CD14-positive monocyte (primary cell): ENCODE data around the gene SCN1B. TPM values are rescaled to one million over a fixed set of nuclear protein-coding genes. Genes with fewer than 3 reads are reported as not detected.

ENCODE experiments used
- DNase-seq, 3 donors: peaks; one replicate each; pipeline ENCODE4 v3.0.0-alpha.2; 2011 to 2022
- H2AFZ ChIP-seq: 2 replicates; pipeline ENCODE4 v1.6.0; 2012; ENCODE audit warnings: mild to moderate bottlenecking, low read depth, low read length, inconsistent platforms; ENCODE audit not compliant: insufficient read depth, poor library complexity, severe bottlenecking
- H3K27ac ChIP-seq, 2 donors: 1 replicate in 1 of 2; 2 replicates in 1 of 2; pipeline ENCODE4 v1.5.1; 2012 to 2013; ENCODE audit warnings: low read length in 2 of 2, control low read depth in 1 of 2, inconsistent platforms in 1 of 2, low read depth in 1 of 2, mild to moderate bottlenecking in 1 of 2
- H3K27me3 ChIP-seq, 2 donors: one replicate each; pipeline versions ENCODE4 v1.6.0 to v1.6.1; 2011 to 2013; ENCODE audit warnings: low read length in 2 of 2; ENCODE audit not compliant: control insufficient read depth in 2 of 2, insufficient read depth in 2 of 2
- H3K36me3 ChIP-seq, 2 donors: replicated peaks in 1 of 2; 1 replicate in 1 of 2; 2 replicates in 1 of 2; pipeline versions ENCODE4 v1.5.1 to v1.6.1; 2012 to 2013; ENCODE audit warnings: low read length in 2 of 2, control low read depth in 1 of 2, inconsistent platforms in 1 of 2, mild to moderate bottlenecking in 1 of 2; ENCODE audit not compliant: insufficient read depth in 2 of 2, control insufficient read depth in 1 of 2
- H3K4me1 ChIP-seq, 2 donors: 1 replicate in 1 of 2; 2 replicates in 1 of 2; pipeline versions ENCODE4 v1.5.1 to v1.6.1; 2012 to 2013; ENCODE audit warnings: low read length in 2 of 2, control low read depth in 1 of 2, inconsistent platforms in 1 of 2, mild to moderate bottlenecking in 1 of 2, moderate library complexity in 1 of 2; ENCODE audit not compliant: insufficient read depth in 2 of 2, control insufficient read depth in 1 of 2
- H3K4me2 ChIP-seq: replicated peaks from 2 replicates; pipeline ENCODE3; 2012; ENCODE audit warnings: low read length, moderate library complexity, mild to moderate bottlenecking; ENCODE audit not compliant: poor library complexity, severe bottlenecking; ENCODE audit errors: extremely low read depth
- H3K4me3 ChIP-seq, 3 experiments: fragments of 200-600 bp in 1 of 3; sonication (generic) in 1 of 3; replicated peaks in 1 of 3; 1 replicate in 2 of 3; 2 replicates in 1 of 3; pipeline ENCODE4 v1.5.1; 2011 to 2013; ENCODE audit warnings: low read length in 3 of 3, mild to moderate bottlenecking in 3 of 3, control low read depth in 2 of 3, low read depth in 2 of 3, inconsistent platforms in 1 of 3, moderate library complexity in 1 of 3
- H3K79me2 ChIP-seq: 2 replicates; pipeline ENCODE4 v1.6.0; 2012; ENCODE audit warnings: mild to moderate bottlenecking, control low read depth, inconsistent platforms, low read length, moderate library complexity; ENCODE audit not compliant: insufficient read depth
- H3K9ac ChIP-seq: 2 replicates; pipeline ENCODE4 v1.6.0; 2017; ENCODE audit warnings: low read length, mild to moderate bottlenecking; ENCODE audit not compliant: insufficient read depth, poor library complexity, severe bottlenecking
- H3K9me3 ChIP-seq, 2 donors: replicated peaks in 1 of 2; 1 replicate in 1 of 2; 2 replicates in 1 of 2; pipeline versions ENCODE4 v1.5.1 to v1.6.1; 2012 to 2013; ENCODE audit warnings: low read length in 2 of 2, control low read depth in 1 of 2; ENCODE audit not compliant: control insufficient read depth in 1 of 2, insufficient read depth in 1 of 2
- H4K20me1 ChIP-seq: 2 replicates; pipeline ENCODE4 v1.6.0; 2012; ENCODE audit warnings: mild to moderate bottlenecking, low read length, control low read depth, moderate library complexity; ENCODE audit not compliant: insufficient read depth
- H3K27ac Mint-ChIP-seq, 7 donors: one replicate each; pipeline ENCODE4 v1.8.0; 2020; ENCODE audit warnings: mild to moderate bottlenecking in 7 of 7, mixed read lengths in 7 of 7, moderate library complexity in 6 of 7, inconsistent platforms in 2 of 7
- H3K27me3 Mint-ChIP-seq, 3 donors: one replicate each; pipeline ENCODE4 v1.8.0; 2021 to 2022; ENCODE audit warnings: low read depth in 3 of 3, mild to moderate bottlenecking in 3 of 3, mixed read lengths in 3 of 3, moderate library complexity in 3 of 3, inconsistent platforms in 1 of 3
- H3K36me3 Mint-ChIP-seq, 2 donors: one replicate each; pipeline ENCODE4 v1.8.0; 2020; ENCODE audit warnings: mixed read lengths in 2 of 2, inconsistent platforms in 1 of 2, mild to moderate bottlenecking in 1 of 2
- H3K4me1 Mint-ChIP-seq: one replicate; pipeline ENCODE4 v1.8.0; 2020; ENCODE audit warnings: mild to moderate bottlenecking, mixed read lengths
- H3K4me3 Mint-ChIP-seq, 2 donors: one replicate each; pipeline ENCODE4 v1.8.0; 2020; ENCODE audit warnings: mild to moderate bottlenecking in 2 of 2, mixed read lengths in 2 of 2, moderate library complexity in 1 of 2
- H3K9me3 Mint-ChIP-seq, 7 donors: one replicate each; pipeline ENCODE4 v1.8.0; 2020 to 2022; ENCODE audit warnings: mixed read lengths in 7 of 7, mild to moderate bottlenecking in 6 of 7, moderate library complexity in 6 of 7, inconsistent platforms in 2 of 7
- WGBS: methylation state at CpG from one replicate; pipeline ENCODE4 v1.1.5; 2013; ENCODE audit warnings: missing lambda C conversion rate; ENCODE audit not compliant: insufficient coverage; 5-methylcytosine and 5-hydroxymethylcytosine counted together
- intact Hi-C, 2 donors: fragments of 100-400 bp; cut with micrococcal nuclease; formaldehyde crosslinking; loops; one replicate each; pipeline versions ENCODE4 v1.15.0 to v1.15.1; 2023
- polyA plus RNA-seq, 3 donors: library from polyadenylated mRNA; depleted of rRNA in 1 of 3; unstranded in 2 of 3; stranded (reverse) in 1 of 3; fragments of 300-500 nt in 2 of 3; fragments of >200 nt in 1 of 3; fragmentation: Illumina TruSeq in 2 of 3; gene quantifications; 1 replicate in 2 of 3; 2 replicates in 1 of 3; pipeline ENCODE4 v1.2.3, GENCODE V29; 2012 to 2021
- TF ChIP-seq, protein P1 (sequence below): fragments of 200-600 bp; IDR thresholded peaks from one replicate; pipeline ENCODE4 v1.8.0; 2022; ENCODE audit warnings: antibody characterized with exemption, mild to moderate bottlenecking

The SCN1B gene
- polyA plus RNA-seq, 3 donors = 0.08 to 0.68 TPM; not detected in 1

- H3K9me3 ChIP-seq = no peaks in the 10 kb centered on the region
- Mint-ChIP-seq H3K4me3 (peak overlapping the region; percentile 52 to 76), H3K36me3 (peaks cover 0 to 7% of the 10 kb centered on the region in 2 donors), H3K27me3 (peaks cover 25 to 50% (median 36%) of the 10 kb centered on the region in 3 donors), H3K9me3 (peaks cover 0 to 2% (median 0%) of the 10 kb centered on the region in 7 donors), H3K4me1 (peaks cover 31% of the 10 kb centered on the region), H3K27ac (no peak overlapping the region)
- H3K9ac ChIP-seq = no peak overlapping the region
- peak; percentile 35 to 47 (median 36) for DNase-seq
- TF ChIP-seq, protein P1, sequence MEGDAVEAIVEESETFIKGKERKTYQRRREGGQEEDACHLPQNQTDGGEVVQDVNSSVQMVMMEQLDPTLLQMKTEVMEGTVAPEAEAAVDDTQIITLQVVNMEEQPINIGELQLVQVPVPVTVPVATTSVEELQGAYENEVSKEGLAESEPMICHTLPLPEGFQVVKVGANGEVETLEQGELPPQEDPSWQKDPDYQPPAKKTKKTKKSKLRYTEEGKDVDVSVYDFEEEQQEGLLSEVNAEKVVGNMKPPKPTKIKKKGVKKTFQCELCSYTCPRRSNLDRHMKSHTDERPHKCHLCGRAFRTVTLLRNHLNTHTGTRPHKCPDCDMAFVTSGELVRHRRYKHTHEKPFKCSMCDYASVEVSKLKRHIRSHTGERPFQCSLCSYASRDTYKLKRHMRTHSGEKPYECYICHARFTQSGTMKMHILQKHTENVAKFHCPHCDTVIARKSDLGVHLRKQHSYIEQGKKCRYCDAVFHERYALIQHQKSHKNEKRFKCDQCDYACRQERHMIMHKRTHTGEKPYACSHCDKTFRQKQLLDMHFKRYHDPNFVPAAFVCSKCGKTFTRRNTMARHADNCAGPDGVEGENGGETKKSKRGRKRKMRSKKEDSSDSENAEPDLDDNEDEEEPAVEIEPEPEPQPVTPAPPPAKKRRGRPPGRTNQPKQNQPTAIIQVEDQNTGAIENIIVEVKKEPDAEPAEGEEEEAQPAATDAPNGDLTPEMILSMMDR = no peak
- H3K4me1 ChIP-seq = peaks cover 36 to 40% of the 10 kb centered on the region in 2 donors
- no peaks in the 10 kb centered on the region for H4K20me1 ChIP-seq
- no peak overlapping the region for H3K27ac ChIP-seq
- H3K4me2 ChIP-seq = peak overlapping the region; percentile 87
- H2AFZ ChIP-seq = peak overlapping the region; percentile 70
- intact Hi-C loops = no loop called here
- H3K36me3 ChIP-seq = no peaks in the 10 kb centered on the region
- peak overlapping the region in 1 of 3 experiments; percentile 75 for H3K4me3 ChIP-seq
- 18% methylated on average over 14 of the region's 17 CpGs for WGBS
- H3K27me3 ChIP-seq = peaks cover 4 to 31% of the 10 kb centered on the region in 2 donors
- H3K79me2 ChIP-seq = no peaks in the 10 kb centered on the region
These were observed 8.6 kb downstream of the SCN1B start for GRCh38 chr19:35038623-35039512.

DNA sequence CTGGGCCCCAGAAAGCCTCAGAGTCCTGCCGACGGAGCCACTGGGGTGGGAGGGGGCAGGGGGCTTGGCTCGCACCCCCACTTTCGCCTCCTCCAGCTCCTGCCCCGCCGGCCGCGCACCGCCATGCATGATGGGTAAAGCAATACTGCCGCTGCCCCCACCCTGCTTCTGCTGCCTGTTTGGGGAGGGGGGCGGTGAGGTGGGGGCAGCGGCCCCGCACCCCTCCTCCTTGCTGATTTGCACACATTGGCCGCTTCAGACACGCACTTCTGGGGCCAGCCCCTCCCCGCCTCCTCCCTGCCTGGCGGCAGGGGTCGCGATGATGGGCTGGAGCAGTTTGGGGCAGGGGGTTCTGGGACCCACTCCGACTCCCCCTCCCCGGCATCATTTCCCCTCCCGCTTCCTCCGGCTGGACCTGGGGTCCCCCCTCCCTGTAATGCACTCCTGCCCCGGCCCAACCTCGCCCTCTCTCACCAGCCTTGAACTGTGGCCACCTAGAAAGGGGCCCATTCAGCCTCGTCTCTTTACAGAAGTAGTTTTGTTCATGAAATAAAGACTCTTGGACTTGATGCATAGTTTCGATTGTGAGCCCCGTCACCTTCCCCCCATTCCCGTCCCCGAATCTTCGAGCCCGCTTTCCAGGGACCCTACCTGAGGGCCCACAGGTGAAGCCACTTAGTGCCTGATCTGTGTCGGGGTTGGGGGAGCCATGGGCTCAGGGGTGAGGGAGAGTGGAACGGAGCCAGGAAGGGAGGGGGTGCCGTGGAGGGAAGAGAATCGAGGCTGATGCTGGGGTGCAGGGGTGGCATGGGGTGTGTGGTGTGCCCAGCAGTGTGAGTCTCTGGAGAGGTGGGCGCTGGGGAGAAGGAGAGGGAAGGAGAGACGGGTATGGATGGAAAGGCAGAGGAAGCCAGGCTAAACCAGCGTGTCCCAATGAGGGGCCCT lies 9.9 kb downstream of the SCN1B start:
- TF ChIP-seq, protein P1 = no peak
- H3K9me3 Mint-ChIP-seq = peaks cover 0 to 2% (median 0%) of the 10 kb centered on the region in 7 donors
- H3K4me3 Mint-ChIP-seq = peak overlapping the region; percentile 80 to 90
- Histone ChIP-seq H3K27me3 (peaks cover 4 to 31% of the 10 kb centered on the region in 2 donors), H3K4me3 (peak overlapping the region; percentile 1 to 75 (median 32)), H3K4me1 (peaks cover 36 to 40% of the 10 kb centered on the region in 2 donors), H3K9ac (peak overlapping the region; percentile 61), H4K20me1 (no peaks in the 10 kb centered on the region), H3K79me2 (no peaks in the 10 kb centered on the region), H3K36me3 (no peaks in the 10 kb centered on the region), H2AFZ (peak overlapping the region; percentile 70), H3K4me2 (peak overlapping the region; percentile 87), H3K9me3 (no peaks in the 10 kb centered on the region), H3K27ac (no peak overlapping the region)
- peak in 1 of 3 donors; percentile 4 for DNase-seq
- peaks cover 0 to 7% of the 10 kb centered on the region in 2 donors for H3K36me3 Mint-ChIP-seq
- H3K27ac Mint-ChIP-seq = peak overlapping the region in 3 of 7 donors; percentile 18 to 32 (median 30)
- peaks cover 33% of the 10 kb centered on the region for H3K4me1 Mint-ChIP-seq
- WGBS = under 1% methylated on average over 18 of the region's 39 CpGs
- intact Hi-C loops = no loop called here
- peaks cover 28 to 47% (median 34%) of the 10 kb centered on the region in 3 donors for H3K27me3 Mint-ChIP-seq
